ENCODE results near the gene UBXN6. TPM values are rescaled to one million over a fixed set of nuclear protein-coding genes. Genes with fewer than 3 reads are reported as not detected.

UBXN6 gene
- total RNA-seq, 5 donors from 2014 or later (not counting 1 experiment from before 2014, with no cell fraction given), result 49.7 to 86.4 (median 76.5) TPM

- no peaks in the 10 kb centered on the region for H3K4me1 ChIP-seq (ENCODE audit: control insufficient read depth in 1 of 2, extremely low read depth in 1 of 2, insufficient read depth in 2 of 2, low read length in 2 of 2)
- no peak for ATAC-seq (replicated peaks in 1 of 4)
- H3K4me3 ChIP-seq (ENCODE audit: control insufficient read depth in 1 of 2, extremely low read depth in 1 of 2, low read length in 1 of 2), result no peak overlapping the region
- DNase-seq, result no peak
- no peak overlapping the region for H3K27ac Mint-ChIP-seq
- H3K27me3 ChIP-seq (replicated peaks in 1 of 2; ENCODE audit: control insufficient read depth in 2 of 2, extremely low read depth in 1 of 2, insufficient read depth in 2 of 2, low read length in 1 of 2), result no peaks in the 10 kb centered on the region
- H3K9me3 ChIP-seq, result no peaks in the 10 kb centered on the region
- CTCF ChIA-PET, result no interaction called here
- no peaks in the 10 kb centered on the region for H3K9me3 Mint-ChIP-seq
- H3K36me3 ChIP-seq (ENCODE audit: control insufficient read depth in 2 of 2, extremely low read depth in 1 of 2, insufficient read depth in 1 of 2, low read length in 1 of 2), result peaks cover 10 to 19% of the 10 kb centered on the region in 2 donors
- H3K27ac ChIP-seq (ENCODE audit: low read length), result no peak overlapping the region
- peaks cover 29% of the 10 kb centered on the region for H3K36me3 Mint-ChIP-seq
- no peak overlapping the region for H3K4me3 Mint-ChIP-seq
- POLR2A ChIA-PET, result no interaction called here
- H3K4me1 Mint-ChIP-seq, result no peaks in the 10 kb centered on the region
- no peaks in the 10 kb centered on the region for H3K27me3 Mint-ChIP-seq
- 96% methylated on average over 23 of the region's 23 CpGs for WGBS (ENCODE audit: insufficient coverage)
Observed at GRCh38 chr19:4504297-4504701, 46.7 kb upstream of the UBXN6 start.

GRCh38 chr19:4503825-4504170 is 46.2 kb upstream of the UBXN6 start:
- peaks cover 11 to 19% of the 10 kb centered on the region in 2 donors for H3K36me3 ChIP-seq (ENCODE audit: control insufficient read depth in 2 of 2, extremely low read depth in 1 of 2, insufficient read depth in 1 of 2, low read length in 1 of 2)
- no peaks in the 10 kb centered on the region for H3K4me1 Mint-ChIP-seq
- peaks cover 31% of the 10 kb centered on the region for H3K36me3 Mint-ChIP-seq
- H3K9me3 ChIP-seq, result no peaks in the 10 kb centered on the region
- H3K4me3 ChIP-seq (ENCODE audit: control insufficient read depth in 1 of 2, extremely low read depth in 1 of 2, low read length in 1 of 2), result no peak overlapping the region
- H3K4me1 ChIP-seq (ENCODE audit: control insufficient read depth in 1 of 2, extremely low read depth in 1 of 2, insufficient read depth in 2 of 2, low read length in 2 of 2), result no peaks in the 10 kb centered on the region
- H3K27me3 ChIP-seq (replicated peaks in 1 of 2; ENCODE audit: control insufficient read depth in 2 of 2, extremely low read depth in 1 of 2, insufficient read depth in 2 of 2, low read length in 1 of 2), result no peaks in the 10 kb centered on the region
- no peak for ATAC-seq (replicated peaks in 1 of 4)
- H3K9me3 Mint-ChIP-seq, result no peaks in the 10 kb centered on the region
- H3K27ac Mint-ChIP-seq, result no peak overlapping the region
- H3K27ac ChIP-seq (ENCODE audit: low read length), result no peak overlapping the region
- POLR2A ChIA-PET, result no interaction called here
- H3K4me3 Mint-ChIP-seq, result no peak overlapping the region
- WGBS (ENCODE audit: insufficient coverage), result 95% methylated on average over 9 of the region's 10 CpGs
- CTCF ChIA-PET, result no interaction called here
- DNase-seq, result no peak
- no peaks in the 10 kb centered on the region for H3K27me3 Mint-ChIP-seq

- peaks cover 16 to 19% of the 10 kb centered on the region in 2 donors for H3K36me3 ChIP-seq (ENCODE audit: control insufficient read depth in 2 of 2, extremely low read depth in 1 of 2, insufficient read depth in 1 of 2, low read length in 1 of 2)
Observed at GRCh38 chr19:4503132-4503824, 45.7 kb upstream of the UBXN6 start.

GRCh38 chr19:4502282-4503131 is 44.9 kb upstream of the UBXN6 start:
- CTCF ChIA-PET, result no interaction called here
- DNase-seq (no peak), ATAC-seq (replicated peaks in 1 of 4) (no peak)
- Mint-ChIP-seq H3K27me3 (no peaks in the 10 kb centered on the region), H3K27ac (no peak overlapping the region), H3K4me1 (no peaks in the 10 kb centered on the region), H3K4me3 (no peak overlapping the region), H3K36me3 (peaks cover 31% of the 10 kb centered on the region), H3K9me3 (no peaks in the 10 kb centered on the region)
- Histone ChIP-seq H3K27ac (ENCODE audit: low read length) (no peak overlapping the region), H3K4me3 (ENCODE audit: control insufficient read depth in 1 of 2, extremely low read depth in 1 of 2, low read length in 1 of 2) (no peak overlapping the region), H3K36me3 (ENCODE audit: control insufficient read depth in 2 of 2, extremely low read depth in 1 of 2, insufficient read depth in 1 of 2, low read length in 1 of 2) (peaks cover 19 to 24% of the 10 kb centered on the region in 2 donors), H3K27me3 (replicated peaks in 1 of 2; ENCODE audit: control insufficient read depth in 2 of 2, extremely low read depth in 1 of 2, insufficient read depth in 2 of 2, low read length in 1 of 2) (no peaks in the 10 kb centered on the region), H3K9me3 (no peaks in the 10 kb centered on the region), H3K4me1 (ENCODE audit: control insufficient read depth in 1 of 2, extremely low read depth in 1 of 2, insufficient read depth in 2 of 2, low read length in 2 of 2) (no peaks in the 10 kb centered on the region)
- POLR2A ChIA-PET, result no interaction called here
- 95% methylated on average over 24 of the region's 37 CpGs for WGBS (ENCODE audit: insufficient coverage)

More at GRCh38 chr19:4503132-4503824, 45.7 kb upstream of the UBXN6 start:
- no peak for DNase-seq
- H3K27me3 Mint-ChIP-seq, result no peaks in the 10 kb centered on the region
- Histone ChIP-seq H3K4me3 (ENCODE audit: control insufficient read depth in 1 of 2, extremely low read depth in 1 of 2, low read length in 1 of 2) (no peak overlapping the region), H3K27me3 (replicated peaks in 1 of 2; ENCODE audit: control insufficient read depth in 2 of 2, extremely low read depth in 1 of 2, insufficient read depth in 2 of 2, low read length in 1 of 2) (no peaks in the 10 kb centered on the region), H3K27ac (ENCODE audit: low read length) (no peak overlapping the region), H3K4me1 (ENCODE audit: control insufficient read depth in 1 of 2, extremely low read depth in 1 of 2, insufficient read depth in 2 of 2, low read length in 2 of 2) (no peaks in the 10 kb centered on the region), H3K9me3 (no peaks in the 10 kb centered on the region)
- no peak for ATAC-seq (replicated peaks in 1 of 4)
- ChIA-PET CTCF (no interaction called here), POLR2A (no interaction called here)
- WGBS (ENCODE audit: insufficient coverage), result 94% methylated on average over 22 of the region's 25 CpGs
- H3K4me1 Mint-ChIP-seq, result no peaks in the 10 kb centered on the region
- no peak overlapping the region for H3K4me3 Mint-ChIP-seq
- no peak overlapping the region for H3K27ac Mint-ChIP-seq
- H3K9me3 Mint-ChIP-seq, result no peaks in the 10 kb centered on the region
- peaks cover 31% of the 10 kb centered on the region for H3K36me3 Mint-ChIP-seq

- POLR2A ChIA-PET, result no interaction called here
- ATAC-seq (replicated peaks in 1 of 4), result no peak
- H3K27me3 Mint-ChIP-seq, result no peaks in the 10 kb centered on the region
Observed at GRCh38 chr19:4501691-4502090, 44.1 kb upstream of the UBXN6 start.

GRCh38 chr19:4500841-4501591 is 43.4 kb upstream of the UBXN6 start:
- no peaks in the 10 kb centered on the region for H3K9me3 ChIP-seq
- WGBS (ENCODE audit: insufficient coverage), result 97% methylated on average over 22 of the region's 29 CpGs
- no peaks in the 10 kb centered on the region for H3K9me3 Mint-ChIP-seq
- POLR2A ChIA-PET, result no interaction called here
- no peak overlapping the region for H3K4me3 ChIP-seq (ENCODE audit: control insufficient read depth in 1 of 2, extremely low read depth in 1 of 2, low read length in 1 of 2)
- no peak overlapping the region for H3K27ac Mint-ChIP-seq
- no peaks in the 10 kb centered on the region for H3K27me3 Mint-ChIP-seq
- H3K27me3 ChIP-seq (replicated peaks in 1 of 2; ENCODE audit: control insufficient read depth in 2 of 2, extremely low read depth in 1 of 2, insufficient read depth in 2 of 2, low read length in 1 of 2), result no peaks in the 10 kb centered on the region
- H3K4me3 Mint-ChIP-seq, result no peak overlapping the region
- DNase-seq (no peak), ATAC-seq (replicated peaks in 1 of 4) (peak in 1 of 4 experiments; percentile 11)
- H3K36me3 ChIP-seq (ENCODE audit: control insufficient read depth in 2 of 2, extremely low read depth in 1 of 2, insufficient read depth in 1 of 2, low read length in 1 of 2), result peaks cover 20 to 31% of the 10 kb centered on the region in 2 donors
- no peaks in the 10 kb centered on the region for H3K4me1 ChIP-seq (ENCODE audit: control insufficient read depth in 1 of 2, extremely low read depth in 1 of 2, insufficient read depth in 2 of 2, low read length in 2 of 2)
- no peaks in the 10 kb centered on the region for H3K4me1 Mint-ChIP-seq
- no peak overlapping the region for H3K27ac ChIP-seq (ENCODE audit: low read length)
- CTCF ChIA-PET, result no interaction called here
- peaks cover 24% of the 10 kb centered on the region for H3K36me3 Mint-ChIP-seq

More at GRCh38 chr19:4501691-4502090, 44.1 kb upstream of the UBXN6 start:
- no peaks in the 10 kb centered on the region for H3K4me1 ChIP-seq (ENCODE audit: control insufficient read depth in 1 of 2, extremely low read depth in 1 of 2, insufficient read depth in 2 of 2, low read length in 2 of 2)
- H3K4me3 Mint-ChIP-seq, result no peak overlapping the region
- H3K4me3 ChIP-seq (ENCODE audit: control insufficient read depth in 1 of 2, extremely low read depth in 1 of 2, low read length in 1 of 2), result no peak overlapping the region
- H3K27ac Mint-ChIP-seq, result no peak overlapping the region
- no peak for DNase-seq
- 97% methylated on average over 18 of the region's 25 CpGs for WGBS (ENCODE audit: insufficient coverage)
- H3K9me3 ChIP-seq, result no peaks in the 10 kb centered on the region
- CTCF ChIA-PET, result no interaction called here
- peaks cover 29% of the 10 kb centered on the region for H3K36me3 Mint-ChIP-seq
- H3K27ac ChIP-seq (ENCODE audit: low read length), result no peak overlapping the region
- H3K4me1 Mint-ChIP-seq, result no peaks in the 10 kb centered on the region
- H3K36me3 ChIP-seq (ENCODE audit: control insufficient read depth in 2 of 2, extremely low read depth in 1 of 2, insufficient read depth in 1 of 2, low read length in 1 of 2), result peaks cover 19 to 27% of the 10 kb centered on the region in 2 donors
- H3K27me3 ChIP-seq (replicated peaks in 1 of 2; ENCODE audit: control insufficient read depth in 2 of 2, extremely low read depth in 1 of 2, insufficient read depth in 2 of 2, low read length in 1 of 2), result no peaks in the 10 kb centered on the region
- H3K9me3 Mint-ChIP-seq, result no peaks in the 10 kb centered on the region
